ENCODE results near the gene SCN9A.

SCN9A gene

DNA sequence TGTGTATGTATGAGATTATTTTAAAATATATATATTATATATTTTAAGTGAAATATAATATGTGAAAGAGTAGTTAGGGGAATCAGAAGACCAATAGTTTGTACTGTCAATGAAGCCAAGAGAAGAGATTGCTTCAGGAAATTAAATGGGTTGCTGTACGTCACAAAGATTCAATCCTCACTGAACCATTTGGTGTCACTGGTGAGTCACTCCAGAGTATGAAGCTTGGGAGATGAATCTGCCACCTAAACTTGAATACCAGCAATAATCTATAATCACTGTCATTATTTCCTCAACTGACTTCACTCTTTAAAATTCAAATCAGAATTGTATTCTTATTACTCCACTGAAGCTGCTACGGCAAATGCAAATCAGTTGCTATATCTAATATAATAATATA, 41.9 kb upstream of the SCN9A start:
- no peak for DNase-seq (ENCODE audit: low spot score)
- WGBS, 2 donors (ENCODE audit: extremely low coverage in 2 of 2, insufficient read length in 2 of 2, insufficient replicate concordance in 1 of 2): no CpG with 5 or more reads among the region's 2 CpGs
- H3K9me3 ChIP-seq (replicated peaks in 1 of 2; ENCODE audit: control insufficient read depth in 2 of 2, insufficient read depth in 1 of 2, low read depth in 1 of 2, low read length in 2 of 2): no peaks in the 10 kb centered on the region

DNA sequence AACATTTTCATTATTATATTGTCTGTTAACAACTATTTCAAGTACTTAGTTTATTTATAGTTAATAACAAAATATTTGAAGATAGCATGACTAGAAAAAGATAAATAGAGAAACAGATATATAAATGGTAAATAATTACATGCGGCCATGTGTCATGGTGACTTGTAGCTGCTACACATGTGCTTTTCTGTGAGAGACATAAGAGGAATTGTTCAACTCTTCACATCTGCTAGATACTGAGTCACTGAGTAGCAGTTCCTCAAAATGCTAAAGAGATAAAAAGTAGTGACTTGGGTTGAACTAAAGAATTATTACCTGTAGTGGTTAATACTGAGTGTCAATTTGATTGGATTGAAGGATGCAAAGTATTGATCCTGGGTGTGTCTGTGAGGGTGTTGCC, 37.5 kb upstream of the SCN9A start:
- Histone ChIP-seq H4K91ac (ENCODE audit: low read depth, low read length, poor library complexity) (no peak overlapping the region), H3K27ac (replicated peaks; ENCODE audit: low read length) (no peak overlapping the region), H2BK12ac (ENCODE audit: low read length) (no peak overlapping the region), H3K4ac (ENCODE audit: low read length) (no peak overlapping the region), H3K18ac (ENCODE audit: low read length) (no peak overlapping the region), H3K9ac (ENCODE audit: low read depth, low read length, poor library complexity) (no peak overlapping the region), H3K23ac (ENCODE audit: low read depth, low read length, poor library complexity) (no peak overlapping the region), H3K14ac (ENCODE audit: low read length) (no peak overlapping the region), H3K36me3 (replicated peaks in 1 of 2; ENCODE audit: control insufficient read depth in 2 of 2, insufficient read depth in 2 of 2, low read length in 2 of 2) (no peaks in the 10 kb centered on the region), H3K79me1 (ENCODE audit: low read depth, low read length) (no peaks in the 10 kb centered on the region), H2BK15ac (ENCODE audit: low read length) (no peak overlapping the region), H3K9me3 (replicated peaks in 1 of 2; ENCODE audit: control insufficient read depth in 2 of 2, insufficient read depth in 1 of 2, low read depth in 1 of 2, low read length in 2 of 2) (no peaks in the 10 kb centered on the region), H2AK5ac (ENCODE audit: low read depth, low read length) (no peak overlapping the region), H4K8ac (ENCODE audit: low read depth, low read length) (no peak overlapping the region), H2BK5ac (ENCODE audit: low read length) (no peak overlapping the region), H2BK120ac (ENCODE audit: low read depth, low read length) (no peak overlapping the region), H3K4me2 (ENCODE audit: insufficient read depth, low read length, poor library complexity, severe bottlenecking) (no peak overlapping the region), H3K27me3 (ENCODE audit: control insufficient read depth in 3 of 3, insufficient read depth in 3 of 3, low read depth in 1 of 3, low read length in 3 of 3) (no peaks in the 10 kb centered on the region), H2AFZ (ENCODE audit: low read length) (no peak overlapping the region), H3K4me3 (ENCODE audit: low read length in 2 of 2) (no peak overlapping the region), H3K4me1 (ENCODE audit: control insufficient read depth in 2 of 2, insufficient read depth in 1 of 2, low read depth in 1 of 2, low read length in 2 of 2) (no peaks in the 10 kb centered on the region)
- WGBS, 2 donors (ENCODE audit: extremely low coverage in 2 of 2, insufficient read length in 2 of 2, insufficient replicate concordance in 1 of 2): no CpG with 5 or more reads among the region's 1 CpG
- DNase-seq (ENCODE audit: low spot score): no peak

More for the DNA sequence above, 41.9 kb upstream of the SCN9A start:
- H2BK15ac ChIP-seq (ENCODE audit: low read length): no peak overlapping the region
- no peak overlapping the region for H2BK120ac ChIP-seq (ENCODE audit: low read depth, low read length)
- H3K14ac ChIP-seq (ENCODE audit: low read length): no peak overlapping the region
- H3K18ac ChIP-seq (ENCODE audit: low read length): no peak overlapping the region
- no peak overlapping the region for H3K27ac ChIP-seq (replicated peaks; ENCODE audit: low read length)
- H3K27me3 ChIP-seq (ENCODE audit: control insufficient read depth in 3 of 3, insufficient read depth in 3 of 3, low read depth in 1 of 3, low read length in 3 of 3): no peaks in the 10 kb centered on the region
- H3K4ac ChIP-seq (ENCODE audit: low read length): no peak overlapping the region
- H3K9ac ChIP-seq (ENCODE audit: low read depth, low read length, poor library complexity): no peak overlapping the region
- H2AK5ac ChIP-seq (ENCODE audit: low read depth, low read length): no peak overlapping the region
- H3K4me2 ChIP-seq (ENCODE audit: insufficient read depth, low read length, poor library complexity, severe bottlenecking): no peak overlapping the region
- no peak overlapping the region for H2BK5ac ChIP-seq (ENCODE audit: low read length)
- H3K23ac ChIP-seq (ENCODE audit: low read depth, low read length, poor library complexity): no peak overlapping the region
- H3K4me3 ChIP-seq (ENCODE audit: low read length in 2 of 2): no peak overlapping the region
- no peaks in the 10 kb centered on the region for H3K36me3 ChIP-seq (replicated peaks in 1 of 2; ENCODE audit: control insufficient read depth in 2 of 2, insufficient read depth in 2 of 2, low read length in 2 of 2)
- no peak overlapping the region for H2BK12ac ChIP-seq (ENCODE audit: low read length)
- no peak overlapping the region for H2AFZ ChIP-seq (ENCODE audit: low read length)
- H3K4me1 ChIP-seq (ENCODE audit: control insufficient read depth in 2 of 2, insufficient read depth in 1 of 2, low read depth in 1 of 2, low read length in 2 of 2): no peaks in the 10 kb centered on the region
- no peak overlapping the region for H4K91ac ChIP-seq (ENCODE audit: low read depth, low read length, poor library complexity)
- H3K79me1 ChIP-seq (ENCODE audit: low read depth, low read length): no peaks in the 10 kb centered on the region
- H4K8ac ChIP-seq (ENCODE audit: low read depth, low read length): no peak overlapping the region

DNA sequence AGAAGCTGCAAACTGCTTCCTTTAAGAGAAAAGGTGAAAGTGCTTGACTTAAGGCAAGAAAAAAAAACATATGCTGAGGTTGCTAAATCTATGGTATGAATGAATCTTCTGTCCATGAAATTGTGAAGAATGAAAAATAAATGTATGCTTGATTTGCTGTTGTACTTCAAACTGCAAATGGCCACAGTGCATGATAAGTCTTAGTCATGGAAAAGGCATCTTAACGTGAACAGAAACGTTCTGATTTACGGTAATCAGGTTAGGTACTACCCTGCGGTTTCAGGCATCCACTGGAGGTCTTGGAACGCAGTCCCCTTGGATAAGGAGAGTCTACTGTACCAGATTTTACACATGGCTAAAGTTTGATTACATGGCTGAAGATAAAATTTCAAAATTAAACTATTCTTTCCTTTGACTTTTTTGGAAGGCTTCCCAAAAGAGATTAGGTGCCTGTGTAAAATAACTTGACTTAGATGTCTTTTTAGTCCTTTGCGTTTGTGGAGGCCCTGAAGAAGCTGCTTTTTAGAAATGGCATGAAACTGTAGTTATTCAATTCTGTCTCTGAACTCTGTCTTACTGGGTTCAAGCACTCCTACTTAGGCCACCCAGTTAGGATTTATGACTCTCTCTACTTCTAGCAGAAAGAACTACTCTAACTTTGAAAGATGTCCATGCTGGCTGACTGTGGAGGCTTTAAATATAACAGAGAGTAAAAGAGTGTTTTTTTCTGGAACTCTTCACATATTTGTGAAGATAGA, 35.9 kb upstream of the SCN9A start:
- Histone ChIP-seq H3K4me1 (ENCODE audit: control insufficient read depth in 2 of 2, insufficient read depth in 1 of 2, low read depth in 1 of 2, low read length in 2 of 2) (no peaks in the 10 kb centered on the region), H3K27me3 (ENCODE audit: control insufficient read depth in 3 of 3, insufficient read depth in 3 of 3, low read depth in 1 of 3, low read length in 3 of 3) (no peaks in the 10 kb centered on the region), H3K79me1 (ENCODE audit: low read depth, low read length) (no peaks in the 10 kb centered on the region), H2AK5ac (ENCODE audit: low read depth, low read length) (no peak overlapping the region), H2BK5ac (ENCODE audit: low read length) (no peak overlapping the region), H3K9me3 (replicated peaks in 1 of 2; ENCODE audit: control insufficient read depth in 2 of 2, insufficient read depth in 1 of 2, low read depth in 1 of 2, low read length in 2 of 2) (no peaks in the 10 kb centered on the region), H3K4me2 (ENCODE audit: insufficient read depth, low read length, poor library complexity, severe bottlenecking) (no peak overlapping the region), H3K36me3 (replicated peaks in 1 of 2; ENCODE audit: control insufficient read depth in 2 of 2, insufficient read depth in 2 of 2, low read length in 2 of 2) (no peaks in the 10 kb centered on the region), H3K27ac (replicated peaks; ENCODE audit: low read length) (no peak overlapping the region), H2BK15ac (ENCODE audit: low read length) (no peak overlapping the region), H4K8ac (ENCODE audit: low read depth, low read length) (no peak overlapping the region), H3K4me3 (ENCODE audit: low read length in 2 of 2) (no peak overlapping the region), H2BK12ac (ENCODE audit: low read length) (no peak overlapping the region), H3K9ac (ENCODE audit: low read depth, low read length, poor library complexity) (no peak overlapping the region), H2BK120ac (ENCODE audit: low read depth, low read length) (no peak overlapping the region), H3K23ac (ENCODE audit: low read depth, low read length, poor library complexity) (no peak overlapping the region), H3K4ac (ENCODE audit: low read length) (no peak overlapping the region), H3K18ac (ENCODE audit: low read length) (no peak overlapping the region), H2AFZ (ENCODE audit: low read length) (peak overlapping the region; percentile 8), H3K14ac (ENCODE audit: low read length) (no peak overlapping the region), H4K91ac (ENCODE audit: low read depth, low read length, poor library complexity) (no peak overlapping the region)
- no CpG with 5 or more reads among the region's 6 CpGs for WGBS, 2 donors (ENCODE audit: extremely low coverage in 2 of 2, insufficient read length in 2 of 2, insufficient replicate concordance in 1 of 2)
- no peak for DNase-seq (ENCODE audit: low spot score)

DNA sequence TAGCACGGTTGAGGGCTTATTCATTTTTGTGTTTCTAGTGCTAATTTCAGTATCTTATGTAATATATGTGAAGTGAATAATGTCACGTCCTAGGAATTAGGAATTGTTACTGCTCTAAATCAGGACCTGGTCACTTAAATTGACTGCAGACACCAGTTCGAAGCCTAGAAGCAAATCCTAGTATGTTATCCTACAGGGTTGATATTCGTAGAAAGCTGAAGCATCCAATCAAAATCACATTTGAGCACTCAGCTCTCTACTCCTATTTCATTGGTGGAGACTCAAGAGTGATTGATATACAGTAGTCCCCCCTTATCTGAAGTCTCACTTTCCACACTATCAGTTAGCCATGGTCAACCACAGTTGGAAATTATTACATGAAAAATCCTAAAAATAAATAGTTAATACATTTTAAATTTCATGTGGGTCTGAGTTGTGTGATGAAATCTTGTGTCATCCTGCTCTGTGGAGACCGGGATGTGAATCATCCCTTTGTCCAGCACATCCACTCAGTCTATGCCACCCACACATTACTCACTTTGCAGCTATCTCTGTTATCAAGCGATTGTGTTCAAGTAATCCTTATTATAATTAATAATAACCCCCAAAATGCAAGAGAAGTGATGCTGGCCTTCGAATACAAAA, 35.2 kb upstream of the SCN9A start:
- H4K8ac ChIP-seq (ENCODE audit: low read depth, low read length): no peak overlapping the region
- no peaks in the 10 kb centered on the region for H3K4me1 ChIP-seq (ENCODE audit: control insufficient read depth in 2 of 2, insufficient read depth in 1 of 2, low read depth in 1 of 2, low read length in 2 of 2)
- H3K27ac ChIP-seq (replicated peaks; ENCODE audit: low read length): no peak overlapping the region
- H2AFZ ChIP-seq (ENCODE audit: low read length): peak overlapping the region; percentile 53
- H2AK5ac ChIP-seq (ENCODE audit: low read depth, low read length): no peak overlapping the region
- no peak overlapping the region for H2BK15ac ChIP-seq (ENCODE audit: low read length)
- DNase-seq (ENCODE audit: low spot score): no peak
- H2BK12ac ChIP-seq (ENCODE audit: low read length): no peak overlapping the region
- no peak overlapping the region for H3K23ac ChIP-seq (ENCODE audit: low read depth, low read length, poor library complexity)
- no peak overlapping the region for H2BK5ac ChIP-seq (ENCODE audit: low read length)
- H3K9ac ChIP-seq (ENCODE audit: low read depth, low read length, poor library complexity): no peak overlapping the region
- H3K4me3 ChIP-seq (ENCODE audit: low read length in 2 of 2): no peak overlapping the region
- H3K79me1 ChIP-seq (ENCODE audit: low read depth, low read length): no peaks in the 10 kb centered on the region
- no peak overlapping the region for H3K18ac ChIP-seq (ENCODE audit: low read length)
- no peak overlapping the region for H3K4ac ChIP-seq (ENCODE audit: low read length)
- no peak overlapping the region for H2BK120ac ChIP-seq (ENCODE audit: low read depth, low read length)
- H3K4me2 ChIP-seq (ENCODE audit: insufficient read depth, low read length, poor library complexity, severe bottlenecking): no peak overlapping the region
- no peak overlapping the region for H3K14ac ChIP-seq (ENCODE audit: low read length)
- no peaks in the 10 kb centered on the region for H3K36me3 ChIP-seq (replicated peaks in 1 of 2; ENCODE audit: control insufficient read depth in 2 of 2, insufficient read depth in 2 of 2, low read length in 2 of 2)
- H3K27me3 ChIP-seq (ENCODE audit: control insufficient read depth in 3 of 3, insufficient read depth in 3 of 3, low read depth in 1 of 3, low read length in 3 of 3): no peaks in the 10 kb centered on the region
- H3K9me3 ChIP-seq (replicated peaks in 1 of 2; ENCODE audit: control insufficient read depth in 2 of 2, insufficient read depth in 1 of 2, low read depth in 1 of 2, low read length in 2 of 2): no peaks in the 10 kb centered on the region
- no peak overlapping the region for H4K91ac ChIP-seq (ENCODE audit: low read depth, low read length, poor library complexity)
- WGBS, 2 donors (ENCODE audit: extremely low coverage in 2 of 2, insufficient read length in 2 of 2, insufficient replicate concordance in 1 of 2): no CpG with 5 or more reads among the region's 7 CpGs

All from neuronal stem cell (in vitro differentiated cells).